ENCODE results near the gene GLIS1.
A peak's percentile ranks its signal among the peaks of the same experiment; 100 is the strongest.

GLIS1 gene

DNA sequence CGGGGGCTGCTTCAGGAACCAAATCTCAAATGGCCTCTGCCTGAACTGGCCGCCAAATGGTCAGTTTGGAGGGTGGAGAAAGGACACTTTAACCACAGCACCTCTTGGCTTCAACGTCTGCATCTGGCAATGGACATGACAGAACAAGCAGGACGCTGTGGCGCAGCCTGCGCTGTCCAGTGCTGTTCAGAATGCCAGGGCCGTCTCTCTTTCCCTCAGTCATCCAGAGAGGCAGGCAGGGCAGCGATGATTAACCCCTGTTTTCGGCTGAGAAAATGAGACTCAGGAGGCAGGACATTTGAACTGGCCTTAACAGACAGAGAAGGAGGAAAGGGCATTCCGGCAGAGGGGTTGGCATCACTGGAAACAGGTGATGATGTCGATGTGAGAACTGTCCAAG is 48.6 kb downstream of the GLIS1 start:
- no peak for DNase-seq

- no peak for DNase-seq
Observed at GRCh38 chr1:53689736-53690326, 49.1 kb downstream of the GLIS1 start.

- DNase-seq, result no peak
Observed at GRCh38 chr1:53689223-53689622, 49.7 kb downstream of the GLIS1 start.

DNA sequence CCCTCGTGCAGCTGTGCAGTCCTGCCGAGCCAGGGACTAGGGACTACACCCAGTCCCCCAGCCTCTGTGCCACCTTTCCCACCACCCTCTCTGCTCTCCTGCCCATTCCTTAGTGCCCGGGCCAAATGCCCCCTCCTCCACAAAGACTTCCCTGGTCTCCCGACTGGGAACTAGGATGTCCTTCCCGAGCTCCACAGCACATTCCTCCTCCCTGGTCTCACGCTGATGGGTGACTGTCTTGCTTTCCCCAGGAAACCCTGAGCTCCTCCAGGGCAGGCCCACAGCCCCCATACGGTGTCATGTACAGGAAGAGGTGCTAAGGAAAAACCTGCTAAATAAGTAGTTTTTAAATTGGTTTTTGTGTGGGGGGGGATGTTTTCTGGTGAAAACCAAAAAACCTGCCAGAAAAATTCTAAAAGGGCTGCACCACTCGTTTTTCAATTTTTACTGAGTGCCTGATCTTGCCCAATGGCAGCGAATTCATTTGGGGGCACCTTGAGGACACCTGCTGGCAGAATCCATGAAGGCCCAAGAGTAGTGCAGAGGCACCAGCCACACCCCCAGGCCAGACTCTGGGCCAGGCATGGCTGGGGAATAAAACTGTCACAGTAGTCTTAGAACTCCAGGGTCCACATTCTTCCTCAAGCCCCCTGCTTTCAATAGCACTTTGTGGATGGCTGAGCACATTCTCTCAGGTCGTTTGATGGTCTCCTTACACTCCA is 50.4 kb downstream of the GLIS1 start:
- DNase-seq, result no peak

DNA sequence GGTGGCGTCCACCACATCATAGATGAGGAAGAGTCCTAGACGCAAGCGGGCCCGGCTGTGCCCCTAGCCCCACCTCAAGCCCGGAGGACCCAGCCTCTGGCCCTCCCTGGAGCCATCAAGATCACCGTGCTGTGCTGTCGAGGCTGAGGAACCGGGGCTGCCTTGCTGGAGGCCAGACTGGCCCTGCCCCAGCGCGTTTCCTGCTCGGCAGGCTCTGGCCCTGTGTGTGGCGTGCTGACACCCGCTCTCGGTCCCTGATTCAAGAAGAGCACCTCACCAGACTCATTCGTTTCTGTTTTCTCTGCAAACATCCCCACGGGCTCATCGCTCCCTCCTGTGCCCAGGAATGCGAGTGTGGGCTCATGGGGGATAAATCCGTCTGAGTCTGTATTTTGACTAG is 51.1 kb downstream of the GLIS1 start:
- DNase-seq, result no peak

GRCh38 chr1:53687426-53687825 is 51.5 kb downstream of the GLIS1 start:
- no peak for DNase-seq

DNA sequence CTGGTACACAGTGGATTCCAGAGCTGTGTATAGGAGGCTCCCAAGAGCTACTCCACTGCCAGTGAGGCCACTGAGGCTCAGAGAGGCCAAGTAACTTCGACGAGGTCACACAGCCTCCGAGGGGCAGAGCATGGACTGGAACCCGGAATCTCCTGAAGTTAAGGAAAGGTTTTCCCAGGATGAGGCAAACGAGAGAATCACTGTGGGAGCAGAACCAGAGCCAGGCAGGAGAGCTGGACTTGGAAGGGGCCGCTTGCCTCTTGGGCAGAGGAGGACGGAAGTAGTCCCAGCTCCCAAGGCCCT is 52.0 kb downstream of the GLIS1 start:
- DNase-seq, result no peak

DNA sequence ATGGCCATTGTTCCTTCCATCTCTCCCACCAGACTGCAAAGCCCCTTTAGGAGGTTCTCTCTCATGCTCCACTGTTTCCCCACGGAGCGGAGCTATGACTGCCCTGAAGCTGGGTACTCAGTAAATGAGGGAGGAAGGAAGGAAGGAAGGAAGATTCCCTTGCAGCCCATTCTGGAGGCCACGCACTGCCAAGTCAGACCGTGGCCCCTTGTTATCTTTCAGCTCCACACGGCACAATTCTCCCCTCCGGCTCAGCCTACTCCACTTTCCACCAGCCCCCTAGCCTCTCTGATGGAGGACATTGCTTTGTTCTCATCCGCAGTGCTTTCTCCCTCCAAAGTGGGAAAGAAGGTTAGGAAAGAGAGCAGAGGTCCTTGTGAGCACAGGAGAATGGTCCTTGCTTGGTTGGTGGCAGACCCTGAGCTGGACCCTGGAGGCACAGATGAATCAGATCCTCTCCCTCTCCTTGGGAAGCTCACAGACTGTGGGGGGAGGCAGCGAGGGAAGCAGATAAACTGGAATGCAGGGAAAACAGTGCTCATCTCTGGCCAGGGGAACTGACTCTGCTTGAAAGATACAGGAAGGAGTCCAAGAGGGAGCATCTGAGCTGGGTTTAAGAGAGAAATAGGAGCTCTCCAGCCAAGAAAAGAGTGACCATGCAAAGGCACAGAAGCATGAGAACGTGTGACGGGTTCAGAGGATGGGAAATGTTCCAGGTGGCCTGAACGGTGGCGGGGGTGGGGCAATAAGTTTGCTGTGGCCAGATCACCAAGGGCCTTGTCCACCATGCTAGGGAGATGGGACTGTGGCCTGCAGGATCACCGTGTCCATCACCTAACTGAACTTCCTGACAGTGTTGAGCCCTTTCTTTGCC is 52.6 kb downstream of the GLIS1 start:
- no peak for DNase-seq

GRCh38 chr1:53685272-53686051 is 53.5 kb downstream of the GLIS1 start:
- no peak for DNase-seq

DNA sequence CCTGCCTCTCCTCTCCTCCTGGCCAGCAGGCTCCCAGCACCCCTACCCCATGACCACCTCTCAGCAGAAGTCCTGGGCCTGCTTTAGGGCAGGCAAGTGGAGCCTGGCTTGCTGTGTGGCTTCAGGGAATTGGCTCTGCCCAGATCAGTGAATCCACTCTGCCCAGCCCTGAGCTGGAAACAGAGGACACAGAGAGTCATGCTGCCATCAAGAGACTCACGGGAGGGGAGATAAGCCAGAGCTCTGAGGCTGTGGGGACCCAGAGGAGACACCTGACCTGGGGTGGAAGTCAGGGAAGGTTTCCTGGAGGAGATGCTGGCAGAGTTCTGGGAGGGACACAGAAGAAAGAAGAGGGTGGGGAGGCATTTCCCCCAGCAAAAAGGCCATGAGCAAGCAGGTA is 54.2 kb downstream of the GLIS1 start:
- no peak for DNase-seq

DNA sequence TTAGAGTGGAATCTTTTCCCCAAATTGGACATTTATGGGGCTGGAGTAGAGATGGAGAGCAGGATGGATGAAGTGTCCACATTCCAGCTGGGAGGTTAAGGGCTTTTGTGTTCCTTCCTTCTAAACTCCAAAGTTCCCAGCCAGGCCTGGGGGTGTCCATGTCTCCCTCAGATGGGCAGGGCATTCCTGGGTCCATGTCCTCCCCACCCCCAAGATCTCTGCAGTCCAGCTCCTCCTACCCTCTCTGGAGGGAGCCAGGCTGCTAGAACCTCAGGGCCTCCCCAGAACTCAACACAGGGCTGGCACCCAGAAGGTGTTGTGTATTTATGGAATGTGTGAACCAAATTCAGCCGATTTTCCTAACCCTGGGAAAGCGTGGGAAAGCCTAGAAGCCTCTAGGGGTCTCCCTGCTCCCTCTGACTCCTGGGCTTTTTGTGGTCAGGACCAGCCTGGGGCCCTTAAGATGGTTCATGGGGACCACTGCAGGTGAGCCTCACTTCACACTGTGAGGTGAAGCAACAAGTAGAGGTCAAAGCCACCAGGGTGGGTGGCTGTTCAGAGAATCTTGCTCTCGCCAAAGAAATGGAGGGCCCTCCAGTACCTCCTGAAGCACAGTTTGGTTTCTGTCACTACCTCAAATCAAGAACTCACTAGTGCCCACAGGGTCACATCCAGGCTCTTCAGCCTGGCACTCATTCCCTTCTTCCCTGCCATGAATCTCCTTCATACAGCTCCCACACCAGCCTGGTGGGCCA is 54.8 kb downstream of the GLIS1 start:
- DNase-seq, result peak; percentile 40

GRCh38 chr1:53682881-53683280 is 56.1 kb downstream of the GLIS1 start:
- no peak for DNase-seq

DNA sequence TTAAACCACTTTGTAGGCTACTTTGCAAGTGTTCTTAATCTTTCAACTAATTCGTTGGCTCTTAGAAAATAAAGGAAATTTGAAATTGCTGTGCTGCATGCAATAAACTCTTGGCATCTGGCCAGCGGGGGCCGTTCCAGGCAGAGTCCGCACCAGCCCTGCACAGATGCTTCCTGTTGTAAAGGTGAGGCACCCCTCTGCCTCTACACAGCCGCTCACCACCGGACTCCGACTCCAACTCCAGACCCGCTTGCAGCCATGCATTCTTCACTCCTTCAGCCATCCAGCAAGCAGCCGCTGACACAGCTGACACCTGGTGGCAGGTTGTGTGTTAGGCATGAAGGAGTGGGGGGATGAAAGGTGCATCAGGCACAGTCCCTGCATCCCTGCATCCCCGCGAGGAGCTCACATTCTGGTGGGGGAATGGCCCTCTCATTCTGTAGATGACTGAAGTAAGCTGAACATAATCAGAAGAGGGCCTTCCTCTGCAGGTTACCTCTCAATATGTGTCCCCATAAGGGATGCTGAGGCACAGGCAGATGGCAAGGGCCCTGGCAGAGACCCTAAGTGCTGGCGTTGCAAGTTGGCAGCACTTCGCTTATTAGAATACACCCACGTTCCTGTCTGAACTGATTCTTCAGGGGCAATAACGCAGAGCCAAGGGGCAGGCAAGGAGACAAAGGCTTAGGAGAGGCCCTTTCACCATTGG is 56.8 kb downstream of the GLIS1 start:
- DNase-seq, result peak; percentile 85

DNA sequence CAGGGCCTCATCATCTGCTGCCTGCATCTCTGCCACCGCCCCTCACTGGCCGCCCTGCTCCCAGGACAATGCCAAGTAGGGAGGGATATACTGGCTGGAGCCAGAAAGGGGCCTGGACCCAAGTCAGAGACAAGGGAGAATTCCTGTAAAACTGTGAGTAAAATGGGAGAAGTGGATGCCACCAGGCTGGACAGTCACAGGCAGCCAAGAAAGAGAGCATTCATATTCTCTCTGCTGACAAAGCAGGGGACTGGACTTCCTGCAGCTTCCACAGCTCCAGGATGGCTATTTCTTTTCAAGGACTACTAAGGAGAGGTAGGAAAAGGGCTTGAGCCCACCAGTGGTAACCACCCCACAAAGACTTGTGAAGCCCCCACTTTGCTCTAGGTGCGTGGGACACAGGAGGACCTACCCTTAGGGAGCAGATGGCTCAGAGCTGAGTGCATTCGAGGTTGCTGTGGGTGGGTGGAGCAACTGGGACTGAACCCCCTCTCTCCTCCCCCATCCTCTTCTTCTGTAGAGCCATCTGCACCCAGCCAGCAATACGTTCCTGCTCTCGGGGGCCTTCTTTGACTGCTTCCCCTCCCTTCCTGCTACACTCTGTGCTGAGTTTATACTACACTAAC is 57.5 kb downstream of the GLIS1 start:
- peak; percentile 95 for DNase-seq

DNA sequence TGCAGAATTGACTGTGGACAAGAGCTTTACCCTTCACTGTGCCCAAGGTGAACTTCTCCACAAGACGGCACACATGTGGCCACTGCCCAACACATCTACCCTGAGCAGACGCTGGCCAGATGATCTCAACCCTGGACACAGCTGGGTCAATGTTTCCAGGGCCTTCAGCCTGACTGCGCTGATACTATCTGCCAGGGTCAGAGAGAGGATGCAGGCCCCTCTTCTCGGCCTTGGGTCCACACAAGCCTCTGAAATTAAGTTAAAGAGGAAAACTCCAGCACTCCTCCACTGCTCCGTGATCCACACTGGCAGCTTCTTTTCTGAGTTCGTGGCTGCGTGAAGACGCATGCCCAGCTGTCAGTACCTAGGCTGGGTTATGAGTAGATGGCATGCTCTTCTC is 58.1 kb downstream of the GLIS1 start:
- no peak for DNase-seq

- no peak for DNase-seq
Observed at GRCh38 chr1:53678938-53679825, 59.8 kb downstream of the GLIS1 start.

DNA sequence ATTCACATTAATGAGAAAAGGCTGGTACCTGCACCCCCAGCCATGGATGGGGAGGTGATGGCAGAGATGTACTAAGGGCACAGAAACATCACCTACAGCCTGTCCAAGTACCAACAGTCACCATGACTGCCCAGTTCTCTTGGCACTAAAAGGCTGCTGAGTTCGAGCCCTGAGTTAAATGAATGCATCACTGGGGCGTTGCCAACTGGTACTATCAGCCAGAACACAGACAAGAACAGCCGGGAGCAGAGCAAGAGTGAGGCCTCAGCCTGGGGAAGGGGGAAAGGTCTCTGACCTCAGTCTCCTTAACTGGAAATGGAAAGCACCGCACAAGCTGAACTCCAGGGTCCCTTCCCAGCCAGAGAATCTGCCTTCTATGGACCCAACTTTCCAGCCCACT is 60.5 kb downstream of the GLIS1 start:
- peak; percentile 34 for DNase-seq

GRCh38 chr1:53678046-53678445 is 60.9 kb downstream of the GLIS1 start:
- DNase-seq, result no peak

DNA sequence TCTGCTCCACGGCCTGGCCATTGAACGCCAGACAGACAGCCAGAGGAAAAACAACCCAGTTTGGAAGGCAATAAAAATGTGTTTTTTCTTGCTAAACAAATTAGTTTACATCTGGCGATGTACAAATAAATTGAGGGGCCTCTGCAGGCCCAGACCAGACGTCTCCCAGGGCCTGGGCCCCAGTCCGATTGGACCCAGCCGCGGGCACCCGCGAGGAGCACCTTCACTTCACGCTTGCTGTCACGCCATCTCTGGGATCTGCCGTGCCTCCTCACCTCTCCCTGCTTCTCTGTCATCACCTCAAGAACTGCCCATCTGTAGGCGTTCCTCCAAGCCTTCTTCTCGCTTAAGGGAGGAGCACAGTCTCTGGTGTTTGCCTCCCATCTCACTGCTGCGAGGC is 61.5 kb downstream of the GLIS1 start:
- DNase-seq, result no peak

GRCh38 chr1:53672785-53673184 is 66.2 kb downstream of the GLIS1 start:
- DNase-seq, result no peak

Measured in NCI-H1694 (cell line).